ENCODE data around the gene CHM. TPM values are rescaled to one million over a fixed set of nuclear protein-coding genes. Genes with fewer than 3 reads are reported as not detected.

Gene CHM
- total RNA-seq, 1 donor from 2014 or later, result 12.5 TPM

DNA sequence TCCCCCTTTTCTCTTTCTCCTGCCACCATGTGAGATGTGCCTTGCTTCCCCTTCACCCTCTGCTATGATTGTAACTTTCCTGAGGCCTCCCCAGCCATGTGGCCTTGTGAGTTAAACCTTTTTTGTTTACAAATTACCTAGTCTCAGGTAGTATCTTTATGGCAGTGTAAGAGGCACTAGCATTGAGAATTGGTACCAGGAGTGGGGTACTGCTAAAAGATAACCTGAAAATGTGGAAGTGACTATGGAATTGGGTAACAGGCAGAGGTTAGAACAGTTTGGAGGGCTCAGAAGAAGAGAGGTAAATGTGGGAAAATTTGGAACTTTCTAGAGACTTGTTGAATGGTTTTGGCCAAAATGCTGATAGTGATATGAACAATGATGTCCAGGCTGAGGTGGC lies 182.0 kb downstream of the CHM start:
- H3K36me3 ChIP-seq (ENCODE audit: control insufficient read depth in 3 of 3, insufficient read depth in 3 of 3, low read length in 3 of 3), result peaks cover 2 to 8% (median 6%) of the 10 kb centered on the region in 3 donors
- no peaks in the 10 kb centered on the region for H3K27me3 ChIP-seq (ENCODE audit: control insufficient read depth in 3 of 3, insufficient read depth in 3 of 3, low read length in 3 of 3)
- no peak overlapping the region for H3K27ac ChIP-seq (ENCODE audit: low read depth, low read length)
- H3K4me3 ChIP-seq (ENCODE audit: low read length in 3 of 3), result no peak overlapping the region
- H3K9me3 ChIP-seq (ENCODE audit: control insufficient read depth in 3 of 3, low read length in 3 of 3), result no peaks in the 10 kb centered on the region
- no peaks in the 10 kb centered on the region for H3K4me1 ChIP-seq (ENCODE audit: control insufficient read depth in 3 of 3, insufficient read depth in 3 of 3, low read length in 3 of 3)
- no peak overlapping the region for H3K9ac ChIP-seq (ENCODE audit: low read depth in 1 of 3, low read length in 3 of 3)

DNA sequence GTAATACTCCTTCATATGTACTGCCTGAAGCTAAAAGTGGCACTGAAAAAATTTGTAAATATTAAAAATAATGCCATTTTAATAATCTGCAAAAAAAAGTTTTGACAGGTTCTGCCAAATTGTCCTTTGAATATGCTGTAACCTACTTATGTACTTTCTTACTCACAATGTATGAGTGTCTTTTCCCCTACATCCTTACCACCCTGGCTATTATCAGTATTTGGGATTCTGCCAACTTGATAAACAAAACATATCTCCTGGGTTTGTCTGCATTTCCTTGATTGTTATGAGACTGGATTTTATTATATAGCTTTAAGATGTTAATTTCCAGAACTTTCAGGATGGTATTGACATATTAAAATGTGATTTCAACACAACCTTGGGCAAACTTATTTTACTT lies 187.9 kb downstream of the CHM start:
- H3K9ac ChIP-seq (ENCODE audit: low read depth in 1 of 3, low read length in 3 of 3), result no peak overlapping the region
- no peaks in the 10 kb centered on the region for H3K9me3 ChIP-seq (ENCODE audit: control insufficient read depth in 3 of 3, low read length in 3 of 3)
- H3K27ac ChIP-seq (ENCODE audit: low read depth, low read length), result no peak overlapping the region
- H3K27me3 ChIP-seq (ENCODE audit: control insufficient read depth in 3 of 3, insufficient read depth in 3 of 3, low read length in 3 of 3), result no peaks in the 10 kb centered on the region
- no peaks in the 10 kb centered on the region for H3K36me3 ChIP-seq (ENCODE audit: control insufficient read depth in 3 of 3, insufficient read depth in 3 of 3, low read length in 3 of 3)
- H3K4me1 ChIP-seq (ENCODE audit: control insufficient read depth in 3 of 3, insufficient read depth in 3 of 3, low read length in 3 of 3), result no peaks in the 10 kb centered on the region
- H3K4me3 ChIP-seq (ENCODE audit: low read length in 3 of 3), result no peak overlapping the region

- Histone ChIP-seq H3K9me3 (ENCODE audit: control insufficient read depth in 3 of 3, low read length in 3 of 3) (no peaks in the 10 kb centered on the region), H3K9ac (ENCODE audit: low read depth in 1 of 3, low read length in 3 of 3) (no peak overlapping the region), H3K4me1 (ENCODE audit: control insufficient read depth in 3 of 3, insufficient read depth in 3 of 3, low read length in 3 of 3) (no peaks in the 10 kb centered on the region), H3K36me3 (ENCODE audit: control insufficient read depth in 3 of 3, insufficient read depth in 3 of 3, low read length in 3 of 3) (no peaks in the 10 kb centered on the region), H3K27ac (ENCODE audit: low read depth, low read length) (no peak overlapping the region), H3K27me3 (ENCODE audit: control insufficient read depth in 3 of 3, insufficient read depth in 3 of 3, low read length in 3 of 3) (no peaks in the 10 kb centered on the region), H3K4me3 (ENCODE audit: low read length in 3 of 3) (no peak overlapping the region)
Measured at GRCh38 chrX:85851418-85851817, 195.9 kb downstream of the CHM start.

GRCh38 chrX:85836868-85837267 lies 210.5 kb downstream of the CHM start:
- Histone ChIP-seq H3K36me3 (ENCODE audit: control insufficient read depth in 3 of 3, insufficient read depth in 3 of 3, low read length in 3 of 3) (no peaks in the 10 kb centered on the region), H3K27me3 (ENCODE audit: control insufficient read depth in 3 of 3, insufficient read depth in 3 of 3, low read length in 3 of 3) (no peaks in the 10 kb centered on the region), H3K4me1 (ENCODE audit: control insufficient read depth in 3 of 3, insufficient read depth in 3 of 3, low read length in 3 of 3) (no peaks in the 10 kb centered on the region), H3K9me3 (ENCODE audit: control insufficient read depth in 3 of 3, low read length in 3 of 3) (no peaks in the 10 kb centered on the region), H3K27ac (ENCODE audit: low read depth, low read length) (no peak overlapping the region), H3K9ac (ENCODE audit: low read depth in 1 of 3, low read length in 3 of 3) (no peak overlapping the region), H3K4me3 (ENCODE audit: low read length in 3 of 3) (no peak overlapping the region)

DNA sequence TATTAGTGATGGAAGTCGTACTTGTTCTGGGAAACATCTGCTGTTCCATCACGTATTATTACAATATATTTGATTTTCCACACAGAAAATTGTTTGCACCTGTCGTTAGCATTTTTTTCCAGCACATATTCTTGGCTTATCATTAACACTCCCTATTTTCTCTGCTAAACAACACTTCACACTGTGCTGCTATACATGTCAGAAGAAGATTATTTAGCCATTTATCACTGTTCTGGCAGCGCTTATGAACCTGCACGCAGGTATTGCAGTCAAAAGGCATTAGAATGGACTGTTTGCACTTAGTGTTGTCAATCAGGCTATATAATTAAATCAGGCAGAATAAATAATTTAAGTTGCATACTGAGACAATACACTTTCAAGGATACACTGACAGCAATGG lies 218.6 kb downstream of the CHM start:
- Histone ChIP-seq H3K36me3 (ENCODE audit: control insufficient read depth in 3 of 3, insufficient read depth in 3 of 3, low read length in 3 of 3) (no peaks in the 10 kb centered on the region), H3K9me3 (ENCODE audit: control insufficient read depth in 3 of 3, low read length in 3 of 3) (no peaks in the 10 kb centered on the region), H3K27ac (ENCODE audit: low read depth, low read length) (no peak overlapping the region), H3K9ac (ENCODE audit: low read depth in 1 of 3, low read length in 3 of 3) (no peak overlapping the region), H3K27me3 (ENCODE audit: control insufficient read depth in 3 of 3, insufficient read depth in 3 of 3, low read length in 3 of 3) (no peaks in the 10 kb centered on the region), H3K4me1 (ENCODE audit: control insufficient read depth in 3 of 3, insufficient read depth in 3 of 3, low read length in 3 of 3) (no peaks in the 10 kb centered on the region), H3K4me3 (ENCODE audit: low read length in 3 of 3) (no peak overlapping the region)

DNA sequence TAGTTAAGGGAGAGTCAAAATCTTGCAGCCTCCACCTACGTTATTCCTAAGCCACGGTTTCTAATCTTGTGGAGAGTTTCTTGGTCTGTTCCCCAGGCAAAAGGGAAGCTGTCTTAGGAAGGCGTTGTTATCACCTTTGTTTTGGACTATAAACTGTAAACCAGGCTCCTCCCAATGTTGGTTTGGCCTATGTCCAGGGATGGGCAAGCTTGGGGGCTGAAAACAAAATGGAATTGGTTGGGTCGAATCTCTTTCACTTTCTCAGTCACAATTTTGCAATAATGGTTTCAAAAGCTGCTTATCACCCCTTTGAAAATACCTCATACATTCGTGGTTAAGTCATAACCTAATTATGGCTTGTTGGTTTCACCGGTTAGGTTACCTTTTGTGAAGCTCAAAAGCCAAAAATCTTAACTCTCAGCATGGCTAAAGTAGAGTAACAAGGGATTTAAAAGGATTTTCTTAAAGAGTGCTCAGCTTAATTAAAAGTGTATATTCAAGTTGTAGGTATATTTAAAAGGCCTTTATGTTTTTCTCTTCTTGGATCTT lies 232.1 kb downstream of the CHM start:
- Histone ChIP-seq H3K4me3 (ENCODE audit: low read length in 3 of 3) (no peak overlapping the region), H3K27me3 (ENCODE audit: control insufficient read depth in 3 of 3, insufficient read depth in 3 of 3, low read length in 3 of 3) (no peaks in the 10 kb centered on the region), H3K9ac (ENCODE audit: low read depth in 1 of 3, low read length in 3 of 3) (no peak overlapping the region)

More for the DNA sequence above, 232.1 kb downstream of the CHM start:
- Histone ChIP-seq H3K4me1 (ENCODE audit: control insufficient read depth in 3 of 3, insufficient read depth in 3 of 3, low read length in 3 of 3) (no peaks in the 10 kb centered on the region), H3K9me3 (ENCODE audit: control insufficient read depth in 3 of 3, low read length in 3 of 3) (peaks cover 0 to 10% (median 3%) of the 10 kb centered on the region in 3 donors), H3K36me3 (ENCODE audit: control insufficient read depth in 3 of 3, insufficient read depth in 3 of 3, low read length in 3 of 3) (no peaks in the 10 kb centered on the region), H3K27ac (ENCODE audit: low read depth, low read length) (no peak overlapping the region)

Small RNA genes lying within 50 kb of the gene (small RNA-seq; reads per million reads assigned to genes)
- gene AL022401.1, result not detected
- gene MIR361, result 85.8 reads per million, percentile 96 among the genes with 10 or more reads in this experiment
- not detected for gene NDUFA5P7
- not detected for gene RF00019

Other genes starting within 250 kb of the CHM start
- gene DACH2, start 100.9 kb upstream of the CHM start, total RNA-seq, result 1.0 TPM